ENCODE measurements around the gene SIGLEC12.
A peak's percentile ranks its signal among the peaks of the same experiment; 100 is the strongest.

Gene SIGLEC12

GRCh38 chr19:51497666-51498065 lies 3.9 kb downstream of the SIGLEC12 start:
- H3K27ac ChIP-seq (ENCODE audit: low read length), result no peak overlapping the region

GRCh38 chr19:51493776-51494175 lies 7.8 kb downstream of the SIGLEC12 start:
- Histone ChIP-seq H3K27ac (ENCODE audit: low read length) (no peak overlapping the region), H3K4me1 (ENCODE audit: control insufficient read depth in 1 of 2, insufficient read depth in 2 of 2, low read length in 2 of 2) (no peaks in the 10 kb centered on the region), H3K36me3 (ENCODE audit: control insufficient read depth in 1 of 2, insufficient read depth in 2 of 2, low read length in 2 of 2) (no peaks in the 10 kb centered on the region), H3K27me3 (ENCODE audit: low read depth, low read length) (no peaks in the 10 kb centered on the region), H3K4me3 (ENCODE audit: low read depth in 1 of 2, low read length in 2 of 2) (no peak overlapping the region), H3K9me3 (ENCODE audit: control insufficient read depth in 1 of 2, low read length in 2 of 2) (no peaks in the 10 kb centered on the region)

More at GRCh38 chr19:51497666-51498065, 3.9 kb downstream of the SIGLEC12 start:
- H3K36me3 ChIP-seq (ENCODE audit: control insufficient read depth in 1 of 2, insufficient read depth in 2 of 2, low read length in 2 of 2), result no peaks in the 10 kb centered on the region
- no peaks in the 10 kb centered on the region for H3K27me3 ChIP-seq (ENCODE audit: low read depth, low read length)
- no peak overlapping the region for H3K4me3 ChIP-seq (ENCODE audit: low read depth in 1 of 2, low read length in 2 of 2)
- no peaks in the 10 kb centered on the region for H3K9me3 ChIP-seq (ENCODE audit: control insufficient read depth in 1 of 2, low read length in 2 of 2)
- no peaks in the 10 kb centered on the region for H3K4me1 ChIP-seq (ENCODE audit: control insufficient read depth in 1 of 2, insufficient read depth in 2 of 2, low read length in 2 of 2)

DNA sequence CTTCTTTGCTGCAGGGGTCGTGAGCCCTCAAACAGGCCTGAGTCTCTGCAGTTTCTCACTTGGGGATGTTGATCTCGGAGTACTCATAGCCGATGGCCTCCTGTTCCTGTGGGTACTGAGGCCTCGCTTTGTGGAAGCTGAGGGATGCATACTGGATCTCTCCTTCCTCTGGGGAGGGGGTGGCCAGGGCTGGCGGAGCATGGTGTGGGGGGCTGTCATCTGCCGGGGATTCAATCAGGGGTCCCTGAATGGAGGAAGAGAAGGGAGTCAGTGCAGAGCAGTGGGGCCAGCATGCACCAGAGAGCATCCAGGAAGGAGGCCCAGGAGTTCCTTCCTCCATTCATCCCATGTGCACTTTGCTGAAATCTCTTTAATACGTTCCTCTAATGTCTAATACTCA lies 10.0 kb downstream of the SIGLEC12 start:
- Histone ChIP-seq H3K4me1 (ENCODE audit: control insufficient read depth in 1 of 2, insufficient read depth in 2 of 2, low read length in 2 of 2) (no peaks in the 10 kb centered on the region), H3K4me3 (ENCODE audit: low read depth in 1 of 2, low read length in 2 of 2) (no peak overlapping the region), H3K27ac (ENCODE audit: low read length) (no peak overlapping the region), H3K27me3 (ENCODE audit: low read depth, low read length) (no peaks in the 10 kb centered on the region), H3K36me3 (ENCODE audit: control insufficient read depth in 1 of 2, insufficient read depth in 2 of 2, low read length in 2 of 2) (no peaks in the 10 kb centered on the region), H3K9me3 (ENCODE audit: control insufficient read depth in 1 of 2, low read length in 2 of 2) (no peaks in the 10 kb centered on the region)

- Histone ChIP-seq H3K4me3 (ENCODE audit: low read depth in 1 of 2, low read length in 2 of 2) (no peak overlapping the region), H3K36me3 (ENCODE audit: control insufficient read depth in 1 of 2, insufficient read depth in 2 of 2, low read length in 2 of 2) (no peaks in the 10 kb centered on the region), H3K4me1 (ENCODE audit: control insufficient read depth in 1 of 2, insufficient read depth in 2 of 2, low read length in 2 of 2) (no peaks in the 10 kb centered on the region), H3K9me3 (ENCODE audit: control insufficient read depth in 1 of 2, low read length in 2 of 2) (no peaks in the 10 kb centered on the region), H3K27ac (ENCODE audit: low read length) (no peak overlapping the region), H3K27me3 (ENCODE audit: low read depth, low read length) (no peaks in the 10 kb centered on the region)
Measured at GRCh38 chr19:51490676-51491075, 10.9 kb downstream of the SIGLEC12 start.

DNA sequence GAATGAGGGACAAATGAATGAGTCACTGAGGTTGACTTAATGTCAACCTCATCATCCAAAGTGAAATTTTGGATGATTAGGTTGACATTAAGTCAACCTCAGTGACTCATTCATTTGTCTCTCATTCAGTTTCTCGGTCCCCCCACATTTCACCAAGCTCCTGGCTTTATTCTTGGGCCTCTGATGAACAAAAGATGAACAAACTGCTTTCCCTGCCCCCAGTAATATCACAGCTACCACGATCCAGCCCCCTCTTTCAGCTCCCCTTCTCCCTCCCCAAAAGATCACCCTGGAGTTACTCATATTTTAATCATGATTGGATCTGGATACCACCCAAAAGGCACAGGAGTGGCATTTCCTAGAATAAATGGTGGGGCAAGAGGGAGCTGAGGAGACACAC lies 12.5 kb downstream of the SIGLEC12 start:
- H3K27ac ChIP-seq (ENCODE audit: low read length), result no peak overlapping the region
- H3K9me3 ChIP-seq (ENCODE audit: control insufficient read depth in 1 of 2, low read length in 2 of 2), result no peaks in the 10 kb centered on the region
- H3K4me3 ChIP-seq (ENCODE audit: low read depth in 1 of 2, low read length in 2 of 2), result no peak overlapping the region
- H3K4me1 ChIP-seq (ENCODE audit: control insufficient read depth in 1 of 2, insufficient read depth in 2 of 2, low read length in 2 of 2), result no peaks in the 10 kb centered on the region
- no peaks in the 10 kb centered on the region for H3K36me3 ChIP-seq (ENCODE audit: control insufficient read depth in 1 of 2, insufficient read depth in 2 of 2, low read length in 2 of 2)
- no peaks in the 10 kb centered on the region for H3K27me3 ChIP-seq (ENCODE audit: low read depth, low read length)

DNA sequence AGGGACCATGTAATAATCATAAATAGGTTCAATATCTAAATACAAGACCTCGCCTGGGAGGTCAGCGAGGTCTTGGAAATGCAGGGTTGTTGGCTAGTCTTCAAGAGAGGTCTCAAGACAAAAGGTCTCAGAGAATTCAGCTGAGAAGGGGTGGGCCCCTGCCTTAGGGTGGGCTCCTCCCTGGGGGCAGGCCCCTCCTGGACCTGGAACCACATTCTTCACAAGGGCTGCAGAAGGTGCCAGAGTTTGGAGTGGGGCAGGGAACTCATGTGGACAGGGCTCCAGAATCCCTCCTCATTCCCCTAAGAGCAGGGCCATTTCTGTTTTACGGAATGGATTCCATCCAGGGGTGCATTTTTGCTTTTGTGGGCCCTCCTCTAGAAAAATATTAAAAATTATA lies 13.1 kb downstream of the SIGLEC12 start:
- Histone ChIP-seq H3K36me3 (ENCODE audit: control insufficient read depth in 1 of 2, insufficient read depth in 2 of 2, low read length in 2 of 2) (no peaks in the 10 kb centered on the region), H3K27ac (ENCODE audit: low read length) (no peak overlapping the region), H3K27me3 (ENCODE audit: low read depth, low read length) (no peaks in the 10 kb centered on the region), H3K4me1 (ENCODE audit: control insufficient read depth in 1 of 2, insufficient read depth in 2 of 2, low read length in 2 of 2) (no peaks in the 10 kb centered on the region), H3K4me3 (ENCODE audit: low read depth in 1 of 2, low read length in 2 of 2) (no peak overlapping the region), H3K9me3 (ENCODE audit: control insufficient read depth in 1 of 2, low read length in 2 of 2) (no peaks in the 10 kb centered on the region)

- Histone ChIP-seq H3K9me3 (ENCODE audit: control insufficient read depth in 1 of 2, low read length in 2 of 2) (no peaks in the 10 kb centered on the region), H3K27me3 (ENCODE audit: low read depth, low read length) (no peaks in the 10 kb centered on the region), H3K4me1 (ENCODE audit: control insufficient read depth in 1 of 2, insufficient read depth in 2 of 2, low read length in 2 of 2) (no peaks in the 10 kb centered on the region), H3K36me3 (ENCODE audit: control insufficient read depth in 1 of 2, insufficient read depth in 2 of 2, low read length in 2 of 2) (no peaks in the 10 kb centered on the region), H3K27ac (ENCODE audit: low read length) (no peak overlapping the region), H3K4me3 (ENCODE audit: low read depth in 1 of 2, low read length in 2 of 2) (no peak overlapping the region)
Measured at GRCh38 chr19:51485960-51486660, 15.5 kb downstream of the SIGLEC12 start.

- H3K9me3 ChIP-seq (ENCODE audit: control insufficient read depth in 1 of 2, low read length in 2 of 2), result no peaks in the 10 kb centered on the region
- H3K27me3 ChIP-seq (ENCODE audit: low read depth, low read length), result peaks cover 6% of the 10 kb centered on the region
- H3K36me3 ChIP-seq (ENCODE audit: control insufficient read depth in 1 of 2, insufficient read depth in 2 of 2, low read length in 2 of 2), result no peaks in the 10 kb centered on the region
- no peak overlapping the region for H3K27ac ChIP-seq (ENCODE audit: low read length)
- no peak overlapping the region for H3K4me3 ChIP-seq (ENCODE audit: low read depth in 1 of 2, low read length in 2 of 2)
- H3K4me1 ChIP-seq (ENCODE audit: control insufficient read depth in 1 of 2, insufficient read depth in 2 of 2, low read length in 2 of 2), result no peaks in the 10 kb centered on the region
Measured at GRCh38 chr19:51480590-51480989, 21.0 kb downstream of the SIGLEC12 start.

GRCh38 chr19:51479531-51480331 lies 21.9 kb downstream of the SIGLEC12 start:
- H3K27me3 ChIP-seq (ENCODE audit: low read depth, low read length), result peaks cover 6% of the 10 kb centered on the region
- H3K9me3 ChIP-seq (ENCODE audit: control insufficient read depth in 1 of 2, low read length in 2 of 2), result no peaks in the 10 kb centered on the region
- no peak overlapping the region for H3K4me3 ChIP-seq (ENCODE audit: low read depth in 1 of 2, low read length in 2 of 2)
- no peaks in the 10 kb centered on the region for H3K4me1 ChIP-seq (ENCODE audit: control insufficient read depth in 1 of 2, insufficient read depth in 2 of 2, low read length in 2 of 2)
- no peak overlapping the region for H3K27ac ChIP-seq (ENCODE audit: low read length)
- H3K36me3 ChIP-seq (ENCODE audit: control insufficient read depth in 1 of 2, insufficient read depth in 2 of 2, low read length in 2 of 2), result no peaks in the 10 kb centered on the region

GRCh38 chr19:51478381-51479234 lies 23.0 kb downstream of the SIGLEC12 start, which contains the start of gene CEACAM18:
TSS of gene CEACAM18 (plus strand) at chr19:51478539.
- no peaks in the 10 kb centered on the region for H3K36me3 ChIP-seq (ENCODE audit: control insufficient read depth in 1 of 2, insufficient read depth in 2 of 2, low read length in 2 of 2)
- H3K9me3 ChIP-seq (ENCODE audit: control insufficient read depth in 1 of 2, low read length in 2 of 2), result no peaks in the 10 kb centered on the region
- peaks cover 6% of the 10 kb centered on the region for H3K27me3 ChIP-seq (ENCODE audit: low read depth, low read length)
- peak within 1 kb of the TSS in 1 of 2 donors; percentile 16 for H3K4me3 ChIP-seq (ENCODE audit: low read depth in 1 of 2, low read length in 2 of 2)
- H3K4me1 ChIP-seq (ENCODE audit: control insufficient read depth in 1 of 2, insufficient read depth in 2 of 2, low read length in 2 of 2), result no peaks in the 10 kb centered on the region
- no peak within 1 kb of the TSS for H3K27ac ChIP-seq (ENCODE audit: low read length)

DNA sequence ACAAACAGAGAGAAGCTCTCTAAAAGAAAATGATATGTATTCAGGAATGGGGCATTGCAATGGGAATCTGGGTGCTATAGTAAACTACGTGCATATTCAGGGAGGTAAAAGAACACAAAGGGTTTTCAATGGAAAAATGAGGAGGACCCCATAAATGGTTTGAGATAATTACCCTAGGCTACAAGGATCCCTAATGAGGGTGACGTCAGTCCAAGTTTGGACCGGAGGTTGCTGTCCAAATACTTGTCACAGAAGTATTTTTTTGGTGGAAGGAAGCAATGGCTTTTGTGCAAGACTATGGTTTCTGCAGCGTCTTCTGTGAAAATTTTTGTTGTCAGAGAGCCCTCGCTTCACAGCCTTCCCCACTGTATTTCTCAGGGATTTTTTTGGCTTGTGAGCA lies 24.3 kb downstream of the SIGLEC12 start:
- H3K9me3 ChIP-seq (ENCODE audit: control insufficient read depth in 1 of 2, low read length in 2 of 2), result no peaks in the 10 kb centered on the region
- no peaks in the 10 kb centered on the region for H3K36me3 ChIP-seq (ENCODE audit: control insufficient read depth in 1 of 2, insufficient read depth in 2 of 2, low read length in 2 of 2)
- H3K4me3 ChIP-seq (ENCODE audit: low read depth in 1 of 2, low read length in 2 of 2), result no peak overlapping the region
- H3K4me1 ChIP-seq (ENCODE audit: control insufficient read depth in 1 of 2, insufficient read depth in 2 of 2, low read length in 2 of 2), result no peaks in the 10 kb centered on the region
- H3K27ac ChIP-seq (ENCODE audit: low read length), result no peak overlapping the region
- peaks cover 6% of the 10 kb centered on the region for H3K27me3 ChIP-seq (ENCODE audit: low read depth, low read length)

Measured in muscle layer of duodenum (tissue), 2 donors.